Keratinocyte (primary cell): ENCODE data around the gene WDFY2. TPM values are rescaled to one million over a fixed set of nuclear protein-coding genes. Genes with fewer than 3 reads are reported as not detected.

ENCODE experiments used
- DNase-seq: peaks from one replicate; pipeline ENCODE4 v3.0.0-alpha.2; 2011; ENCODE audit warnings: low read depth, missing footprints, low spot score
- FAIRE-seq: peaks from 2 replicates; lab custom pipeline; 2011; peaks lifted over from hg19 to GRCh38; lab: Jason Lieb, UNC
- H2AFZ ChIP-seq: 2 replicates; pipeline ENCODE4 v1.6.0; 2012; ENCODE audit warnings: low read length, control low read depth, inconsistent platforms; ENCODE audit not compliant: control insufficient read depth
- H3K27ac ChIP-seq: 2 replicates; pipeline ENCODE4 v1.5.1; 2011; ENCODE audit warnings: low read length; ENCODE audit not compliant: control insufficient read depth, insufficient read depth
- H3K27me3 ChIP-seq: 3 replicates; pipeline ENCODE4 v1.6.0; 2011; ENCODE audit warnings: low read length; ENCODE audit not compliant: control insufficient read depth, insufficient read depth; ENCODE audit errors: extremely low read depth
- H3K36me3 ChIP-seq, 2 experiments: 2 replicates in 1 of 2; 3 replicates in 1 of 2; pipeline ENCODE4 v1.5.1; 2011; ENCODE audit warnings: low read length in 2 of 2, mild to moderate bottlenecking in 1 of 2; ENCODE audit not compliant: control insufficient read depth in 2 of 2, insufficient read depth in 2 of 2; ENCODE audit errors: extremely low read depth in 1 of 2
- H3K4me1 ChIP-seq: 3 replicates; pipeline ENCODE4 v1.5.1; 2011; ENCODE audit warnings: low read length; ENCODE audit not compliant: control insufficient read depth, insufficient read depth; ENCODE audit errors: extremely low read depth
- H3K4me2 ChIP-seq: 3 replicates; pipeline ENCODE4 v1.6.0; 2011; ENCODE audit warnings: low read depth, low read length; ENCODE audit not compliant: control insufficient read depth, insufficient read depth; ENCODE audit errors: extremely low read depth
- H3K4me3 ChIP-seq, 3 experiments: fragments of 200-600 bp in 1 of 3; sonication (generic) in 1 of 3; 2 replicates in 2 of 3; 3 replicates in 1 of 3; pipeline ENCODE4 v1.5.1; 2011 to 2016; ENCODE audit warnings: low read length in 3 of 3, mild to moderate bottlenecking in 3 of 3, control low read depth in 2 of 3, inconsistent platforms in 1 of 3, low read depth in 1 of 3, mixed read lengths in 1 of 3, mixed run types in 1 of 3, moderate library complexity in 1 of 3; ENCODE audit not compliant: control insufficient read depth in 2 of 3, insufficient read depth in 2 of 3; ENCODE audit errors: extremely low read depth in 1 of 3
- H3K79me2 ChIP-seq: 2 replicates; pipeline ENCODE4 v1.6.0; 2012; ENCODE audit warnings: low read length; ENCODE audit not compliant: control insufficient read depth, insufficient read depth
- H3K9ac ChIP-seq: 3 replicates; pipeline ENCODE4 v1.6.0; 2011; ENCODE audit warnings: low read length; ENCODE audit not compliant: control insufficient read depth, insufficient read depth; ENCODE audit errors: extremely low read depth
- H3K9me1 ChIP-seq: 3 replicates; pipeline ENCODE4 v1.6.0; 2011; ENCODE audit warnings: low read length; ENCODE audit not compliant: control insufficient read depth, insufficient read depth; ENCODE audit errors: extremely low read depth
- H3K9me3 ChIP-seq: 2 replicates; pipeline ENCODE4 v1.5.1; 2012; ENCODE audit warnings: low read depth, low read length; ENCODE audit not compliant: control insufficient read depth
- H4K20me1 ChIP-seq: 3 replicates; pipeline ENCODE4 v1.6.0; 2011; ENCODE audit warnings: low read length; ENCODE audit not compliant: control insufficient read depth, insufficient read depth; ENCODE audit errors: extremely low read depth
- EZH2 ChIP-seq: IDR thresholded peaks from one replicate; pipeline ENCODE4 v1.6.1; 2012; ENCODE audit warnings: inconsistent platforms, mild to moderate bottlenecking, low read length, moderate library complexity
- dilution Hi-C: fragments of 300-500 bp; cut with MboI; formaldehyde crosslinking; loops from one replicate; pipeline ENCODE4 v1.7.0; 2020; ENCODE audit warnings: low sequenced_read_pairs; ENCODE audit not compliant: extremely low pct_ligation_motif_present
- polyA plus RNA-seq, 5 experiments: library from polyadenylated mRNA; depleted of rRNA in 3 of 5; stranded (reverse) in 3 of 5; stranded (forward) in 1 of 5; unstranded in 1 of 5; fragments of >200 nt; gene quantifications; 1 replicate in 1 of 5; 2 replicates in 3 of 5; 3 replicates in 1 of 5; pipeline versions ENCODE4 v1.2.1 to v1.2.3, GENCODE V29; 2011 to 2012; ENCODE audit warnings: missing spikeins in 2 of 5, low read depth in 1 of 5, low replicate concordance in 1 of 5
- TF ChIP-seq, protein P1 (sequence below), 3 experiments: IDR thresholded peaks in 1 of 3; conservative IDR thresholded peaks in 1 of 3; optimal IDR thresholded peaks in 1 of 3; 2 replicates in 2 of 3; 3 replicates in 1 of 3; pipeline versions ENCODE3 to v1.5.1; 2011; ENCODE audit warnings: low read length in 3 of 3, mild to moderate bottlenecking in 3 of 3, moderate library complexity in 2 of 3, control low read depth in 1 of 3, inconsistent platforms in 1 of 3; ENCODE audit not compliant: insufficient read depth in 2 of 3; ENCODE audit errors: extremely low read depth in 1 of 3

Gene WDFY2
- polyA plus RNA-seq, 1 donor (not counting 4 experiments of a cell fraction or from before 2014, with no cell fraction given): 18.6 TPM

DNA sequence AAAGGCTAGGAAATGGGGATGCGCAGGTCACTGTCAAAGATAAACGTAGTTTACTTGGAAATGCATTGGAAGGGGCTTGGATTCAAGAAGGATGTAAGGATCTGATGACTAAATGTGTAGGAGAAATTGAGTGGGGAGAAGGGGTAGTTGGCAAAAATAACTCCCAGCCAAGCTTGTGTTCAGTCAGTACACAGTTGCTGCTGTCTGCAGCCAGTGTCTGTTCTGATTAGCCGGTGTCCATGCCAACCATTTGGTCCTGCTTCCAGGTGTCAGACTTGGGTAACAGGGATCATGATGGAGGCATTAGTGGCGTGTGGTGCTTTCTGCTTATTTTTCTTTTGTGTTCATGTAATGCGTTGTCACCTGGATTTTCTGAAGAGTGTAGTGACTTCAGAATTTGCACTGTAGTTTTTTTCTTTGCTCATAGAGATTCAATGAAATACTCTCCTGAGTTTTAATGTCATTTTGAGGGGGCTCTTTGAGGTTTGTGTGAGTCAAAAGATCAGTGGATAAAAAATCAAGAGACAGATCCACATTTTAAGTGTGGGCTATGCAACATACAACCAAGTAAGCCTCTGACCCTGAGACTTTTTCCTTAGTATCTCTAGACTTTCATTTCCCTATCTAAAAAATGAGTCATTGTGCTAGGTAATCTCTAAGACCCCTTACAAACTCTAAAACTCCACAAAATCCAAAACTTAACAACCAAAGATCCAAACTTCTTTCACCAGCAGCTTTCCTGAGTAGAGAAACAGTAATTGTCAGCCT, 103.9 kb downstream of the WDFY2 start:
- no peak overlapping the region for H3K9ac ChIP-seq
- TF ChIP-seq, protein P1, sequence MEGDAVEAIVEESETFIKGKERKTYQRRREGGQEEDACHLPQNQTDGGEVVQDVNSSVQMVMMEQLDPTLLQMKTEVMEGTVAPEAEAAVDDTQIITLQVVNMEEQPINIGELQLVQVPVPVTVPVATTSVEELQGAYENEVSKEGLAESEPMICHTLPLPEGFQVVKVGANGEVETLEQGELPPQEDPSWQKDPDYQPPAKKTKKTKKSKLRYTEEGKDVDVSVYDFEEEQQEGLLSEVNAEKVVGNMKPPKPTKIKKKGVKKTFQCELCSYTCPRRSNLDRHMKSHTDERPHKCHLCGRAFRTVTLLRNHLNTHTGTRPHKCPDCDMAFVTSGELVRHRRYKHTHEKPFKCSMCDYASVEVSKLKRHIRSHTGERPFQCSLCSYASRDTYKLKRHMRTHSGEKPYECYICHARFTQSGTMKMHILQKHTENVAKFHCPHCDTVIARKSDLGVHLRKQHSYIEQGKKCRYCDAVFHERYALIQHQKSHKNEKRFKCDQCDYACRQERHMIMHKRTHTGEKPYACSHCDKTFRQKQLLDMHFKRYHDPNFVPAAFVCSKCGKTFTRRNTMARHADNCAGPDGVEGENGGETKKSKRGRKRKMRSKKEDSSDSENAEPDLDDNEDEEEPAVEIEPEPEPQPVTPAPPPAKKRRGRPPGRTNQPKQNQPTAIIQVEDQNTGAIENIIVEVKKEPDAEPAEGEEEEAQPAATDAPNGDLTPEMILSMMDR (optimal IDR thresholded peaks at IDR 0.05 in 1 of 3, IDR thresholded peaks at IDR 0.05 in 1 of 3, conservative IDR thresholded peaks at IDR 0.05 in 1 of 3; ENCODE audit: extremely low read depth in 1 of 3, insufficient read depth in 2 of 3, low read length in 3 of 3): no peak
- no peak for TF ChIP-seq EZH2
- no peak overlapping the region for H3K4me3 ChIP-seq
- H3K4me1 ChIP-seq: no peaks in the 10 kb centered on the region
- FAIRE-seq (no peak), DNase-seq (no peak)
- peaks cover 53% of the 10 kb centered on the region for H3K79me2 ChIP-seq
- no peak overlapping the region for H3K27ac ChIP-seq
- H3K9me1 ChIP-seq: no peaks in the 10 kb centered on the region
- no peaks in the 10 kb centered on the region for H3K27me3 ChIP-seq
- dilution Hi-C loops: no loop called here
- H3K36me3 ChIP-seq: peaks cover 0 to 6% of the 10 kb centered on the region in 2 experiments
- H4K20me1 ChIP-seq: no peaks in the 10 kb centered on the region
- H3K9me3 ChIP-seq: no peaks in the 10 kb centered on the region
- no peak overlapping the region for H3K4me2 ChIP-seq
- H2AFZ ChIP-seq: no peak overlapping the region

DNA sequence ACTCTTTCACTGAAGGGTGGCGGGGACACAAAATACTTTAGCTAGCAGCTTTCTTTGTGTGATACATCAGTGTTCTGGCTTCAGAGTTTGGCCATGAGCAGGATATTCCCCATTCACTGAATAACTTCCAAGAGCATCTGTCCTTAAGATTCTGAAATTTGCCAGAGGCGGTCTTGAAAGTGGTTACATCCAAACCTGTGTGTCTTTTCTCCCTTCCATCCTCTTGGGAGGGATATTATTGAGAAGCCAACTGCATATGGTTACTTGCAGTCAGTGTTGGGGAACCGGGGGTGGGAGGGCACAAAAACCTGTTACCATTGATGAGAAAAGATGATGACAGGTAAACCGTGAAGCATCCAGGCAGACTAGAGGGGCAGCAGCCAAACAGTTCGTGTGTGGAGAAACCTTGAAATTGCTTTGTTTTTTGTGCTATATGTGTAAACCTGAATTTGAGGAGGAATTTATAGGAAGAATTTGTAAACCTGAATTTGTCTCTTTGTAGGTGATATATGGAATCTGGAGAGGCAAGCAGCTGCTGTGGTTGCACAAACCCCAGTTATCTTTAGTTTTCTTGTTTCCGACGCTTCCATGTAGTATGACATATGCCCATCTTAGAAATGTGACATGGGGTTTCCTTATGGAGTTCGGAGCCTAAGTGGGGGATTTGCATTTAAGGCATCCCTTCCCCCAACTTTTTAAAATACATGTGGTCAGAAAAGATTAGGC, 104.8 kb downstream of the WDFY2 start:
- FAIRE-seq (peak; percentile 32), DNase-seq (no peak)
- peaks cover 48% of the 10 kb centered on the region for H3K79me2 ChIP-seq
- H3K4me2 ChIP-seq: no peak overlapping the region
- no peak overlapping the region for H3K9ac ChIP-seq
- no peak for TF ChIP-seq EZH2
- TF ChIP-seq, protein P1 (optimal IDR thresholded peaks at IDR 0.05 in 1 of 3, IDR thresholded peaks at IDR 0.05 in 1 of 3, conservative IDR thresholded peaks at IDR 0.05 in 1 of 3; ENCODE audit: extremely low read depth in 1 of 3, insufficient read depth in 2 of 3, low read length in 3 of 3): no peak
- no peak overlapping the region for H3K27ac ChIP-seq
- no peaks in the 10 kb centered on the region for H3K27me3 ChIP-seq
- H3K4me3 ChIP-seq: no peak overlapping the region
- no peaks in the 10 kb centered on the region for H3K4me1 ChIP-seq
- dilution Hi-C loops: no loop called here
- no peak overlapping the region for H2AFZ ChIP-seq
- H4K20me1 ChIP-seq: no peaks in the 10 kb centered on the region
- no peaks in the 10 kb centered on the region for H3K9me3 ChIP-seq
- no peaks in the 10 kb centered on the region for H3K9me1 ChIP-seq
- H3K36me3 ChIP-seq: no peaks in the 10 kb centered on the region
